Activated T-cell treated with anti-CD3 and anti-CD28 coated beads for 24 hours (primary cell): Measurements from ENCODE around the gene CFAP91.

Source experiments
- DNase-seq: peaks from one replicate; pipeline ENCODE4 v3.0.0-alpha.2; 2020; ENCODE audit warnings: low read depth

The CFAP91 gene

DNA sequence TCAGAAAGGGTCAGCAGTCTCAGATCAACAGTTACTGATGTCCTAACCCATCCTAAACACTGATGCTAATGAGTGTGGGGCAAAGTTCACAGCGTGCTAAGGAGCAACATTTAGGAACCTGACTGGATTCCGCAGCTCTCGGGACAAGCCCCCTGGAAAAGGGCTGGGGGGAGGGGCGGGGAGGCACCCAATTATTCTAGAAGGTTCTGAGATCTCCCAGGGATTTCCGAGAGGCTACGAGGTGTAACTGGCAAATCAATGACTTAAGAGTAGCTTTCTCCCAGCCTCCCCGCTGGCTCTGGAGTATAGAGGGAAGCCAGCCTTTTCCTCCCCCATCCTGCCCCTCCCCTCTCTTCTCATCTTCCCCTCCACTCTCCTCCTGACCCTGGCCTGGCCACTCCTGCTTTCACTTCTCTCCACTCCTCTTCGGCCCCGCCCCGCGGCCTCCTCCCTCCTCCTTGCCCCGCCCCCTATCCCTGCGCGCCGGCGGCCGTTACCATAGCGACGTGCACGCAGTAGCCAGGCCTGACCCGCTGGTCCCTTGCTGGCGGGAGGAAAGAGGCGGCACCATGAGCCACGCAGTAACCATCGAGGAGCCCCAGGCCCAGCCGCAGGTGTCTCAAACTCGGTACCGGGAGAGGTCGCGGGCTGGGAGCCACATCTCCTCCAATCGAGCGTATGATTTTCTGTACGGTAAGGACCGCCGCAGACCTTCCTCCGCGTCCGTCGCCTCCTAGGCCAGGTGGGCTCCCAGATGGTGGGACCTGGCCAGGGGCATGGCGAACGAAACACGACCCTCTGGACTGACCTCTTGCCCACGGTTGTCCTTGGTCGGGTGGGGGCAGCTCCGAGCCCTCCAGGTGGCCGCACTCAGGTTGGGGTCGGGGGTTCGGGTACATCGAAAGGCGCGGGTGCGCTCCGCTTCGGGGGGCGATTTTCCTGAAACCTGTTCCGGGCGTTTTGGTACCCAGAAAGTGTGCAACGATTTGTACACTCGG is at the start of gene CFAP91:
CFAP91 (plus strand) TSS at position 493 of the 998 bp plus-strand sequence; CDS start at position 570, 77 bp downstream.
- peak; percentile 74 for DNase-seq

DNA sequence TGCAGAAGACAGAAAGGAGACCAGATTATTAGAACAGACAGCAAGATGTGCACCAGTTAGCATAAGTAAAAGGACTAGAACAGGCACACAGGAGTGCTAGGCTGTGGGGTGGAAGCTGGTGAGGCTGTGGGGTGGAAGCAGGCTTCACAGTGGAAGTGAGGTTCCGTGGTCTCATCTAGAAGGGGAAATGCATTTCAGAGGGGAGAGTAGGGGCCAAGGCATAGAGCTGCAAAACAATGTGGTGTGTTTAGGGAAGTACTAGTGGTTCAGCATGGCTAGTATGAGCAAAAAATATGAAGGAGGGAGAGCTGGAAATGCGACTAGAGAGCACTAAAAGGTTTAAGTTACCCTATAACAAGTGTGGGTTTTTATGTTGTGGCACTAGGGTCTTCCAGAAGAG is 48.9 kb upstream of the CFAP91 start:
- DNase-seq: no peak

DNA sequence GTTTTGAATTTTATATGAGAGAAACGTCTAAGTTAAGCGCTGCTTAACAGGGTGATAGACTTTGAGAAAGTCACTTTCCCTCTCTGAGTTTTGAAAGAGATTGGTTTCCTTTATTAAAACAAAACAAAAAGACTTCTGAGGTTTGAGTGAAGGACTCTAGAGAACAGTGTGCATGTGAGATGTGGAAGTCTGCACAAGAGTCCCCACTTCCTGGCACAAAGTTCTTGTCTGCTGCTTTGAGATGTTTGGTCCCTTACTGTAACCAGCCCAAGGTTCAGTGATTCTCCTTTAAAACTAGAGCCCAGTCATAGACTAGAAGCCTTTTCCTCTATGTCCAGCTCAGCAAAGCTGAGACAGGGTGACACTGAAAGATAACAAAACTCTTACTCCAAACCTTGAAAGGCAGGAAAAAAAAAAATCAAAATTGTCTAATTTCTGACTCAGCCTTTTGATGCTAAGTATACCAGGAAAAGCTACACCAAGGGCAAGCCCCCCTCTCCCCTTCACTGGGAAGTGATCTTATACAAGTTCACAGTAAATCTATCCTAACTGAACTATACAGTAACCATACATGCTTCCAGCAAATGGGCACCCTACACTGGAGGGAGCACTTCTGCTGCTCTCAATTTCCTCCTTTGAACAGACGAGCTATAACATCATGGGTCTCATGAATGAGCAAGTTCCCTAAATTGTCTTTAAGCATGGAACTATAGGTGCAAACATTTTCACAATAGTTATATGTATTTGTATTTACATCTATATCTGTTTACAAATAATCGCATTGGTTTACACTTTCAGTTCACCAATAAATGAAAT is 44.7 kb upstream of the CFAP91 start:
- DNase-seq: no peak

DNA sequence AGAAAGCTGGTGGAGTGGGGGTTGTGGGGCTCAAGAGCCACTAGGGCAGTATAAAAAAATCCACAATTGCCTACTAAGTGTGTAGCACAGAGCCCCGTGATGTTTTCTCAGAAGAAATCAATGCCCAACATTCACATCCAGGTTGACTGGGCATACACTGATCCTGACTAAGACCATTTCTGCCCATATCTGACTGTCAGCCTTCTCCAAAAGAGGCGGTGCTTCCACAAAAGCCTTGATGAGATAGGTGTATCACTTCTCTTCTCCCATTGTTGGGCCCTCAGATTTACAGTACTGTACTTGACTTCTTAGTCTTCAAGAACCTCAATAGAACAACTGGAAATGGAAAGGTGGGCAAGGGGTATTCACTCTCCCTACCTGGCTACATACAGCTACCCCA is 43.8 kb upstream of the CFAP91 start:
- no peak for DNase-seq

DNA sequence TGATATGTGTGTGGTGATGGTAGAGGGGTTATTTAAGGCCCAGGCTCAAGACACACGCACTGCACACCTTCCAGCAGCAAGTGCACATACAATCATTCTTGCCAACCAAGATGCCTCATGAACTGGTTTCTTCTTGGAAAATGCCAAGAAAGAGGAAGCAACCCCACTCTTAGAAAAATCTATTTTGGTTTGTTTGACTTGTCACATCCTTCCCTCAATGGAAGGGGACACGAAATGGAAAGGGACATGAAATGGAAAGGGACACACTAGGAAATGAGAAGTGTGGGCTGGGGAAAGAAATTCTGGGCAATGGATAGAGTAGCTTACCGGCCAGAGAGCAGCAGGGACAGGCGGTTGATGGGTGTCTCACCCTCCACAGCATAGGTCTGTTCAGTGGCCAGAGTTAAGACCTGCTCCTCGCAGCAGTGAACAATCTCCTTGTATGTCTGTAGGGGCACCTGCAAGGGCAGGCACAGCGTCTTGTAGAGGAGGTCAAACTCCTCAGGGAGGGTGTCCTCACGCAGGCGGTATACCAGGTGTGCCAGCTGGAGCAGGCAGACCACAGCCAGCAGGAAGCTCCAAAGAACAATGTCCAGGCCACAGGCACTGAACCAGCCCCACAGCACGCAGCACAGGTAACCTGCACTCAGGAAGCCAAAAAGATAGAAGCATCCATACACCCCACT is 43.1 kb upstream of the CFAP91 start:
- DNase-seq: no peak

DNA sequence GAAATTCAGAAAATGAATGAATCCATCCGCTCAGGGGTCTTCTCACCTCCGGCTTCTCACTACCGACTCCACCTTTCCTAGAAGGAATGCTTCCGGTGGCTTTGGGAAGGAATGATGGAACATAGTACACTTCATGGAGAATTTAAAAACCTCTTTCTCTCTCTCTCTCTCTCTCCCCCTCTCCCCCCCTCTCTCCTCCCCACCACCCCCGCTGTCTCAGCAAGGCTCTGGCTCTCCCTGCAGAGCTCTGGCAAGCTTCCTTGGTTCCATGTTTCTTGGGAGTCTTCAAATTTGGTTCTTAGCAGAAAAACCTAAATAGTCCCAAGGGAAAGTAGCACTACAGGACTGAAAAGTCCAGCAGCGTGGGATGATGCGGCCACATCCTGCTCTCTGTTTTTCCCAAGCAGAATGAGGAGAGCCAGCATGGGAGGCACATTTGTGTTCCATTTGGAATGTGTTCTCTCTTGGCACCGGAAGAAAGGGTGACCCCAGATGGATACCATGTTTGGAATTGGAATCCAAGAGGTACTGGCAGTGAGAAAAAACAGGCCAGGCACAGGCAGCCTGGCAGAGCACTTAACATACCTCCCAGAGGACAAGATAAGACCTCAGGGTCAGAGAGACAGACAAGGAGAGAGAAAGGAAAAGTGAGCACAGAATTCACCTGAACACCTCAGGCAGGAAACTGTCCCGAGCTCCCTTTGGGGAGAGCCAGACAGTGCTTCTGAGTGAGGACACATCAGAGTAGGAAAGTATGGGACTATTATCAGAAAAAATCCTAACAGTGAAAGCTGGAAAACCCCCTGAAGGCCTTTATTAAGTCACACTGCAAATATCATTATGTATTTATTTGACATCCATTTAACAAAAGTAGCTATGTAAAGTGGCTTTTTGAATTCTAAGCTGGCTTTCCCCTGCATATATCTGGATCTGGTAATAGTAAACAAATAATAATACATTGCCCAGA is 42.1 kb upstream of the CFAP91 start, which contains the start of gene POPDC2:
POPDC2 (minus strand) TSS at position 116 of the 967 bp plus-strand sequence. CDS start 166 bp downstream, outside the sequence.
- no peak for DNase-seq

DNA sequence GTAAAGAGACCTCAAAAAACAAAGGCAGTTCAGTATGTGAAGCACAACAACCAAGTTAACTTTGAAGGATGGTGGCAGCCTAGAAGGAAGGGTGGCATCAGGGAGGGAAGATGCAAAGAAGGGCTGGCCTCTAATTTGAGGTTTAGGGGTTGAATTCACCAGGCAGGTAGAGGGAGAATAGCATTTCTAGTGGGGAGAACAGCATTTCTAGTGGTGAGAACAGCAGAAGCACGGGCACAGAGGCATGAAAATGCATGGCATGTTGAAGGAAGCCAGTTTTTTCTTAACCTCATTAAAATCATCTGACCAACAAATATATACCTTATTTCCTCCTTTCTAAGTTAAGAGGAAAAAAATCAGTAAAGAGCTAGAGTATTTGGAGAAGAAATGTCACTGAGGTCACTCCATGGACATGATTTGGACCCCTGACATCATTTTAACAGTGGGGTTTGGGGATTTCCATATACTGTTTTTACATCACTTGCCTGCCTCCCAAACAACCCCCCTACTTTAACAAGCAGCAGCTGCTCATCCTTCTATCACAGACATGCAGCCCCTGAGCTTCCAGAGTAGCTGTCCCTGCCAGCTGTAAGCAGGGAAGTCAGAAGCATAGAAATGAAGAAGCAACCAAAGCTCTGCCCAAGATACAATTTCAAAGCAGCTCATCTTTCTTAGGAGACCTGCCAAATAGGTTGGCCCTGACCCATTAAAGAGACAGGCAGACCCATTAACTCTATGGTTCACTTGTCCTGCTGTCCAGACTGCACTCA is 40.0 kb upstream of the CFAP91 start:
- no peak for DNase-seq

DNA sequence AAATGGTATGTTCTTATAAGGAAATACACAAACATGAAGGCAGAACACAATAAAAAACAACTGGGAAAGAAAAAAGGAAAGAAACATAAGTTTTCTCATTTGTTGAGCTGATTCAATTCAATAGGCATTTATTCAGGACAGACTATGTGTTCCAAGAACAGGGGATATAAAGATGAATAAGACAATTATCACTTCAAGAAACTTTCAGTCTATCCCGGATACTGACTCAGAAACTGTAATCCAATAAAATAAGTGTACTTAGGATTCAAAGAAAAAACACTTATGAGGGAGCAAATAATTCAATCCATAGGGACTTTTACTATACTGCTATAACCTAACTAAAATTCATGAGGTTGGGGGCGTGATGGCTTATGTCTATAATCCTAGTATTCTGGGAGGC is 38.9 kb upstream of the CFAP91 start:
- DNase-seq: no peak

DNA sequence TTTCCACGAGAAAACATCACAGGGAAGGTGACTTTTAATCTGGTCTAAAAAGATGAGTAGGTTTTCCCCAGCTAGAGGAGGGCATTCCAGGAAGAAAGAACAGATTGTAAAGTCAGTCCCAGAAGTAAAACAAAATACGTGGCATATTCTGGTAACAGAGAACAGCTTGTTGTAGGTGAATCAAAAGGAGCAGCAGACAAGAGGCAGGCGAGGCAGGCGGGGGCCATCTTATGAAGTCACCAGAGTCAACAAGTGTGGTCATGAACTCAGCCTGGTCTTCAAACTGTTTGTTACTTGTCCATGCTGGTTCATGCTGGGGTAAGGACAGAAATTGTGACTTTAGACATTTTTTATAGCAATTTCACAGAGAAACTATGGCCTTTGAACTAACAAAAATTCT is 38.5 kb upstream of the CFAP91 start:
- no peak for DNase-seq

DNA sequence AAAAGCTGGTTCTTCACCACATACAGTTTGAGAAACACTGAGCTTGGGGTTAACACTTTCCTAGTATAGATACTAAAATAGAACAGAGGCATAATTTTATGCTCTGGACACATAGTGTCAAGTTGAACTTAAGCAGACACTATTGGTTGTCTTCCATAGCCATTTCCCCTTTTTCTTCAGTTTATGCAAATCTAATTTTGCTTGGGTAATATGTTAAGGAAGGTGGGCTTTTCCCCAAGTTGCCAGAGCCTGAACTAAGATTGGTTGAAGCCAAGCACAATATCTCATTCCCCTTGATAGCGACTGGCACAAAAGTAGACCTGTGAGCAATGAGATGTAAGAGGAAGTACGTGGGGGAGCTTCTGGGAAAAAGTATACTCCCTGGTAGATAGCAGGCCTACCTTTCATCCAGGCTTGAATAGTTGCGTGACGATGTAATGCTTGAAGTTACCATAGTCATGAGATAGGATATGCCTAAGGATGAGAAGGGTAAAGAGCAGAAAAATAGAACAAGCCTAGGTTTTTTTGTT is 37.9 kb upstream of the CFAP91 start:
- DNase-seq: no peak

DNA sequence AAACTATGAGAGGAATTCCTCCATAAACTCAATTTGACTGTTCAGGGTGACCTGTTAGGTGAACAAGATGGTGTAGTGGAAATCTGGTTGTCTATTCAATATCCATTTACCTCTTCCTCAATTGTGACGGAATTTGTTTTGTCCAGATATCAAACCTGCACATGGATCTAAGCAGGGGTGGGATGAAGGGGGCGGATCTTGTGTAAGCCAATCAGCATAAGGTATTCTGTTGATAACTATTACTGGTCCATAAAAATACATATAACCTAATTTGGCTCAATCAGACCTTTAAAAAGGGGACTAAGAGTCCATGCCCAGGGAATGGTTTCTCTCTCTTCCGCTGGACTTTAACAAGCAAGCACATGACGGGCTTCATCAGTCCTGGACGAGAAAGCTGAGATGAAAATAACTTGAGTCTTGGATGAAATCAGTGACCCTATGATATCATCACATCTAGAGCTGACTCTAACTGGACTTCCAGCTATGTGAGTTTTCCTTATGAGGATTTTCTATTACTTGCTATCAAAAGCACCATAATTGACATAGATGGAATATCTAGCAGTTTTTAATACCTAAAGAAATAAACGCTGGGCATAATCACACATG is 36.8 kb upstream of the CFAP91 start:
- no peak for DNase-seq

DNA sequence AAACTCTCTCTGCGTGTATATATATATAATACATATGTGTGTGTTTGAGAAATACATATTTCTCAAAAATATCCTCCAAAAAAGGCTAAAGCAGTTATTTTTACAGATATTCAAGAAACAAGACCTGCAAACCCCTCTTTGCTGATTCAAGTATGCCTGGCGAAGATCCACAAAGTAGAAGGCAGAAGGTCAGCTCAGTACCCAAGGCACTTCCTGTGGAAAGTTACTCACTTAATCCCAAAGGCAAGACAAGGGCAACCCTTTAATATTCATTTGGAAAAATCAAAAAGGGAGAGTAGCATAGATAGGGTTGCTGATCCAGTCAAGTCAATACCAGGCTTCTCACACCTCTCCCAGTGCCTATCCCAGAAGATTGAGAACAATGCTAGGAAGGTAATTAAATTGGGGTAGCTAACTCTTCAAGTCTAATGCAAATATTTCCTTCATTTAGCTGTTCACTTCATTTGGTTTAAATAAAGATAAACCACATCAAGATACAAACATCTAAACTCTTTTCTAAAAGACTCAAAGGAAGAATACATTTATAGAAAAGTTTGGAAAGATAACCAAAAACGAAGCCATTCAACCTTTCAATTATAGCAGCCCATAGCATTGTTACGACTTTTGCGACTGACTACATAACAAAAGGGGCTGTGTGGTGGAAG is 32.8 kb upstream of the CFAP91 start:
- no peak for DNase-seq

DNA sequence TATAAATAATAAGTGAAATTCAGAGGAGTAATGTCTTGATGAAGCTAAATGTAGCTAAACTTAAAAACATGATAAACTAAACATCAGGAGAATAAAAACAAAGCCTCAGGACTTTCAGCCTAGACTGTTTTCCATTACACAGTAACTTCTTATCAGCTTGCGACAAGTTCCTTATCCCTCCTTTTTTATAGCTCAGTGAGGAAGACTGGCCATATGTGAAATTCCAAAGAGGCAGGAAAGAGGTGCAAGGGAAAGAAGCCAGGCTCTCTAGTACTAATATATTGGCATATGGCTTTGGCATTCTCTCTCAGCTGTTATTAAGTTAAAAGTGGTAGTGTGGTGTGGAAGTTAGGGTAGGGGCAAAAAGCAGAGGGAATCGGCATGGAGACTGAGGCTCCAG is 30.0 kb upstream of the CFAP91 start:
- no peak for DNase-seq

DNA sequence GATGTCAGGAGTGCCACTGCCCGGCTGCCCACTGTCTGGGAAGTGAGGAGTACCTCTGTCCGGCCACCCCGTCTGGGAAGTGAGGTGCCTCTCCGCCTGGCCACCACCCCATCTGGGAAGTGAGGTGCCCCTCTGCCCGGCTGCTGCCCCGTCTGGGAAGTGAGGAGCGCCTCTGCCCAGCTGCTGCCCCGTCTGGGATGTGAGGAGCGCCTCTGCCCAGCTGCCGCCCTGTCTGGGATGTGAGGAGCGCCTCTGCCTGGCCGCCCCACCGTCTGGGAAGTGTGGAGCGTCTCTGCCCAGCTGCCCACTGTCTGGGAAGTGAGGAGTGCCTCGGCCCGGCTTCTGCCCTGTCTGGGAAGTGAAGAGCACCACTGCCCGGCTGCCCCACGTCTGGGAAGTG is 28.9 kb upstream of the CFAP91 start:
- no peak for DNase-seq

DNA sequence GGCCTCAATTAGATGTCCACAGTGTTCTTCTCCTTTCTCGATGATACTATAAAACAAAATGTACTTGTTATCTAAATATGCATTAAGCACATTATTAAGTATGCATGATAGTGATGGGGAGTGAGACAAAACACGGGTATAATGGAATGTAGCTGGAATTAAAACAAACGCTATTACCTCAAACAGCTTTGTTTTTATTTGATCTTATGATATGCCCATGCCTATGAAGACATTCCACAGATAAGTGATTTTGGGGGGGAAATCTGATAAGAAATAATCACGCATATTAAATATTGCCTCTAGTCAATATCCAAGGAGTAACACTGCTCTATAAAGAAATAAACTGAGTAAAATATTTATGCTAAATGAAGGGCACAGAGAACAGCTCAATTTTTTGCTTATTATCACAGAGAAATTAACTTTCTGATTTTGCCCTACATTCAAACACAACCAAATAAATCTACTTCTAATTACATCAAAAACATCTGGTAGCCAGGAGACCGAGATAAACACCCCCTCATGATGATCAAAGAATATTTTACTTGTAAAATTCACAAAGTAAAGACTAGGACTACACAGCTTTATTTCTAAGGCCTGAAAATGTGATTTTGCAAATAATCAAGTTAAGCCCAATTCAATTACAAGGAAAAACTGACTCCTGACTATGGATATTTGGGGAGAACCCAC is 27.5 kb upstream of the CFAP91 start:
- no peak for DNase-seq

DNA sequence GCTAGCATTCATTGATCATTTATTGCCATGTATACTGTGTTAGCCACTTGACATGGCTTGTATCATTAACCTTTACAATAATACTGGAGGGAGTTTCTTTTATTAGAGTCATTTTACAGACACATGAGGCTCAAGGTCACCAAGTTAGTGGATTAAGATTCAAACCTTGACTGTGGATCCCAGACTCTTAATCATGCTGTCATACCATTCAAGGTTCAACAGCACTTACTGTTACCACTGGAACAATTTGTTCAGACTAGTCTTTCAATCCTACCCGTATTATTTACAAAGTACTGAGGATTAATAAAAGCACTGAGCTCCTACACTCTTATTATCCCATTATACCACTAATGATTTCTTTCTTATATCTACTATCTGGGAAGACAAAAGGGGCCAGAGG is 26.8 kb upstream of the CFAP91 start:
- DNase-seq: no peak

DNA sequence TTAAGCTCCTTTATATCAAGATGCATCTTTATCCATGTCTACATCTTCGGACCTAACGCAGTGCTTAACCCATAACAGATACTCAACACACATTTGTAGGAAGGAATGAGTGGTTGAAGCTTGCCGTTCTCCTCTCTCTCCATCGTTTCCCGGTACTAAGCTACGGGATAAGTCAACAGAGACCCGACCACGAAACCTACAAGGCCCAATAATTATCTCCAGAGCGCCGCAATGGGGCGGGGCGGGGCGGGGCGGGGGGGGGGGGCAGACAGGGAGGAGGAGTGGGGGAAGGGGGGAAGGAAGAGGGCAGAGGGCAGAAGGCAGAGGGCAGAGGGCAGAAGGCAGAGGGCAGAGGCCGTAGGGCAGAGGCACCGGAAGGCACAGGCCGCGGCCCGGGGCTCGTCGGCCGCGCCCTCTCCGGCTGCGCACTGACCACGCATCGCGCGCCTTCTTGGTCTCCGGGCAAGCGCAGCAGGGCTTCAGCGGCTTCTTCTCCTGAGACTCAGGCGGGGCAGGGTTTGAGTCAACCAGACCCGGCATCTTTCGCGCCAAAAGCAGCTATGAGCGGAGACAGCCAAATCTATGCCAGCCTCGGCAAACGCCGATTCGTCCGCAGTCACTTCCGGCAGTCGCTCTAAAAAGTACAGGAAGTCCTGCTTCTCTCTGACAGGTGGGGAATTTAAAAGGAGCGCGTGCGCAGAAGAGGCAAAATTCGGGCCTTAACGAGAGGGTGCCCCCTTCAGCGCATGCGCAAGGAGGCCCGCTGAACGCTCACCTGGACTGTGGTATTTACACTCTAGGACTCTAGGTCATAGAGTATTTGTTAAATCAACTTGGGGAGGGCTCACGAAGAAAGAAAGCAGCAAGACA is 25.8 kb upstream of the CFAP91 start, which contains the start of gene COX17:
COX17 (minus strand) TSS at position 636 of the 870 bp plus-strand sequence; CDS start at position 540, 96 bp downstream.
- DNase-seq: peak; percentile 92
